Inferior parietal cortex (tissue), 1 donor: ENCODE results near the gene CHI3L1.
"Not testable (repeated sequence)": the region's sequence is repeated elsewhere in the genome, so short reads cannot be mapped to it uniquely, and the experiment has no call there.

Experiments used
- DNase-seq: peaks from one replicate; pipeline ENCODE4 v3.0.0-alpha.2; 2016; ENCODE audit errors: extremely low spot score

CHI3L1 gene

GRCh38 chr1:203186446-203187303, at the start of gene CHI3L1:
Gene CHI3L1 (minus strand): TSS chr1:203186704. CDS start chr1:203186623, 81 bp downstream.
- DNase-seq: peak; percentile 49

- not testable (repeated sequence) for DNase-seq
Observed at GRCh38 chr1:203234901-203235300, 48.4 kb upstream of the CHI3L1 start.

GRCh38 chr1:203229471-203230135, 43.1 kb upstream of the CHI3L1 start, which contains the start of gene CHIT1:
Gene CHIT1 (minus strand): TSS chr1:203229673. CDS start chr1:203229636, 37 bp downstream.
- no peak for DNase-seq

DNA sequence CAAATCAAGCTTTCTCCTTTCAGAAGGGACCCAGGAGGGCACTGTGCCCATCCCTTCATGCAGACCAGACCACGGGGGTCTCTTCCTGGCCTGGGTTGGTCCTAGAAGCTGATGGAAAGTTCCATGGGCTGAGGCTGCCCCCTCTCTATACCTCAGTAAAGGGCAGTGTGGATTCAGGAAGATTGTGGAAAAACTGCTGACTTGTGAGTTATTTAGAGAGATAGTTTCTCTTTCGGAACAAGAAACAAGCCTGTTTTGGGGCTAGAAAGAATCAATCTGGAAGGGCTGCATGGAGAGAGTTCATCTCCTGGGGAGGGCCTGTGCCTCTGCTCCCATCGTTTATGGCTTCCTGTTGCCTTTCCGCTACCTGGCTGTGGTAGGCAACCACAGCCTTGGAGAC, 42.2 kb upstream of the CHI3L1 start:
- DNase-seq: no peak

- no peak for DNase-seq
Observed at GRCh38 chr1:203227371-203228083, 41.0 kb upstream of the CHI3L1 start.

GRCh38 chr1:203225071-203225470, 38.6 kb upstream of the CHI3L1 start:
- no peak for DNase-seq

DNA sequence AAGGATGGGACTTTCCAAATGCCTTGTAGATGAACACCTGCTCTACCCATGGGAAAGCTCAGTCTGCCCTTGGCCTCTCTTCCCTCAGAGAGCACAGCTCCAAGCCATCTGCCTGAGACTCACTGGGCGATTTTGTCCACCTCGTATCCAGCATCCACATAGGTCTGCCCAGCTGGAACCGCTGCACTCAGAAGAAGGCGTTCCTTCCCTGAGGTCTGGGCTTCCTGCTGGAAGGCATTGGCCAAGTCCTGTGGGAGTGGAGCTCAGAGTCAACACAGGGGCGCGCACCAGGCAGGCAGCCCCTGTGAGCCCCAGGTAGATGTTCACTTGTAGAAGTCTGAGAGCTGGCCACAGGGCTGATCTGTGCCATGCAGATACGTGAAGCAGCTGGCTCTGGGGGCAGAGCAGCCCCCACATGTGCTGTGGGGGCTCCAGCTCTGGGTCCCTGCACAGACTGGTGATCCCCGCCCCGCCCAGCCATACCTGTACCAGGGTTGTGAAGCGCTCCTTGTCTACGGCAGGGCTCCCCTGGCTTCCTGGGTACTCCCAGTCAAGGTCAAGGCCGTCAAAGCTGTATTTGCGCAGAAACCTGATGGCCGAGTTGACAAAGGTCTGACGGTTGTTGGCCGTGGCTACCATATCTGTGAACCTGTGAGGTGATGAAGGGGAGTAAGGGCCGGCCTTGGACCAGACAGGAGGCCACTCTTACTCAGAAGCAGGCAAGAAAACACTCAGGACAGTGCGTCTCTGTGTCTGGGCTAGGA, 36.7 kb upstream of the CHI3L1 start:
- no peak for DNase-seq

- DNase-seq: no peak
Observed at GRCh38 chr1:203219934-203220333, 33.4 kb upstream of the CHI3L1 start.

- no peak for DNase-seq
Observed at GRCh38 chr1:203219171-203219570, 32.7 kb upstream of the CHI3L1 start.

DNA sequence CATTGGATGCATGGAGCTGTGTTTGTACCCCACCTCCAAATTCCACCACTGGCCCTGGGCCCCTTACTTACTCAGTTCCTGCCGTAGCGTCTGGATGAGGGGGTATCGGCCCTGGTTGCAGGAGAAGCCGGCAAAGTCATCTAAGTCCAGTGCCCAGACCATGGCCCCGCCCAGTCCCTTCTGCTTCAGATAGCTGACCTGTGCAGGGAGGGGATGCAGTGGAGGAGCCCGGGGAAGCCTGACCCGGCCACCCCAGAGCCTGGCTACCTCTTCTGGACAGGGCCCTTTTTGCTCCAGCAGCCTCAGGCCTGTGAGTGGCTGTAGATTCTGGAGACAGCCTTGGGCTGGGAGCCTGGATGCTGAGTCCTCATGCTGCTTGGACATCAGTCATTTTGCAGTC, 31.2 kb upstream of the CHI3L1 start:
- no peak for DNase-seq

GRCh38 chr1:203217139-203217655, 30.7 kb upstream of the CHI3L1 start:
- DNase-seq: no peak

DNA sequence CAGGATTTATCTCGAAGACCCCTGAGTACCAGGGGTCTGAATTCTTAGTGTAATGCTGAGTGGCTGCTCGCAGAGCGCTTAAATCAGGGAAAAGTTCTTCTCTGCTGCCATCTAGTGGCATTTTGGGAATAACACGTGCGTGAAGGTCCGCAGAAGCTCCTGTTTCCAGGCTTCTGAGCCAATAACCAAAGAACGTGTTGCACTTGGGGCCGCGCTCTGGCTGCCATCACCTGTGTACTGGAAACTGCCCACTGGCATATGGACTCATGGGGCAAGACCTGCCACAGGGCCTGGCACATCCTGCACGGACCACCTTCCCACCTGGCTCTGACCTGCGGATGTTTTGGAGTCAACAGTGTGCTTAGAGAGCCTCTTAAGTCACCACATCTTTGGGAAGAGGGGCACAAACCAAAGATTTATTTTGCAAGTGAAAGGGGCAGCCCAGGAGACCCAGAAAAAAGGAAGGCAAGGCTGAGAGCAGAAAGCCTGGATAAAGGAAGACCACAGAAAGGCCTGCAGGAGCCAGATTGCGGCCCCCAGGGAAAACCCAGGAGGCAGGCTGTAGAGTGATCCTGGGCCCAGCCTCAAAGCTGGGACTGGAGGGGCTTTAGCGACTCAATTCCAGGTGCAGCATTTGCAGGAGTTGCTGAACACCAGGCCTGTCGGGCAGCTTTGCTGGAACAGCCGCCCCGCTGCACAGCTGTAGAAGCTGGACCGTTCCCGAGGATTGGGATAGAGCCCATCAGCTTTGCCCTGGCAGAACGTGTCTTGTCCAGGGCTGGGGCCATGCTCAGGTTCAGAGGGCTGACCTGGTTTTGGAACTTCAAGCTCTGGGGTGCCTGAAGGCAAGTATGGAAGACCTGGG, 30.0 kb upstream of the CHI3L1 start:
- peak; percentile 95 for DNase-seq

GRCh38 chr1:203215573-203215972, 29.1 kb upstream of the CHI3L1 start:
- DNase-seq: no peak

GRCh38 chr1:203214871-203215270, 28.4 kb upstream of the CHI3L1 start:
- DNase-seq: no peak

GRCh38 chr1:203213126-203213525, 26.6 kb upstream of the CHI3L1 start:
- DNase-seq: no peak

- DNase-seq: no peak
Observed at GRCh38 chr1:203211812-203212211, 25.3 kb upstream of the CHI3L1 start.

GRCh38 chr1:203210988-203211387, 24.5 kb upstream of the CHI3L1 start:
- no peak for DNase-seq

GRCh38 chr1:203210350-203210749, 23.8 kb upstream of the CHI3L1 start:
- no peak for DNase-seq

DNA sequence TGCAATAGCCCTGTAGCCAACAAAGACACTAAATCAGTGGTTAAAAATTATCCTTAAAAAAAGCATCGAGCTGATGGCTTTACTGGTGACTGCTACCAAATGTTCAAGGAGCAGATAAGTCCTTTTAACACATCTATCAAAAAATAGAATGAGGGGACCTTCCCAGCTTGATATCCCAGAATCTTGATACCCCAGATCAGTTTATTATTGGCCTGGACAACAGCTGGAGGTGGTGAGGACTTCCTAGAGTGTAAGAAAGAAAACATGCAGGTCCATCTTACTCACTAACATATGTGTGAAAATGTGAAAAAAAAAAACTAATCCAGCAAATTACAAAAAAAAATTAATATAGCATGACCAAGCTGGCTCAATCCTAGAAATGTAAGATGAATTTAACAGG, 21.7 kb upstream of the CHI3L1 start:
- DNase-seq: no peak

GRCh38 chr1:203207751-203208150, 21.2 kb upstream of the CHI3L1 start:
- DNase-seq: no peak
